ENCODE results near the gene CABP7. TPM values are rescaled to one million over a fixed set of nuclear protein-coding genes. Genes with fewer than 3 reads are reported as not detected.
A peak's percentile ranks its signal among the peaks of the same experiment; 100 is the strongest.

The CABP7 gene
- total RNA-seq (not detected), polyA plus RNA-seq (0.02 TPM)
- long read RNA-seq, donor 1, result 0 reads
- long read RNA-seq, donor 2, result 0 reads
- long read RNA-seq, donor 3, partial matches to known transcripts, result 0 of 2 reads
- long read RNA-seq, donor 3, other reads (novel, unspliced or antisense), result 2 of 2 reads
- long read RNA-seq, donor 4, result 0 reads

DNA sequence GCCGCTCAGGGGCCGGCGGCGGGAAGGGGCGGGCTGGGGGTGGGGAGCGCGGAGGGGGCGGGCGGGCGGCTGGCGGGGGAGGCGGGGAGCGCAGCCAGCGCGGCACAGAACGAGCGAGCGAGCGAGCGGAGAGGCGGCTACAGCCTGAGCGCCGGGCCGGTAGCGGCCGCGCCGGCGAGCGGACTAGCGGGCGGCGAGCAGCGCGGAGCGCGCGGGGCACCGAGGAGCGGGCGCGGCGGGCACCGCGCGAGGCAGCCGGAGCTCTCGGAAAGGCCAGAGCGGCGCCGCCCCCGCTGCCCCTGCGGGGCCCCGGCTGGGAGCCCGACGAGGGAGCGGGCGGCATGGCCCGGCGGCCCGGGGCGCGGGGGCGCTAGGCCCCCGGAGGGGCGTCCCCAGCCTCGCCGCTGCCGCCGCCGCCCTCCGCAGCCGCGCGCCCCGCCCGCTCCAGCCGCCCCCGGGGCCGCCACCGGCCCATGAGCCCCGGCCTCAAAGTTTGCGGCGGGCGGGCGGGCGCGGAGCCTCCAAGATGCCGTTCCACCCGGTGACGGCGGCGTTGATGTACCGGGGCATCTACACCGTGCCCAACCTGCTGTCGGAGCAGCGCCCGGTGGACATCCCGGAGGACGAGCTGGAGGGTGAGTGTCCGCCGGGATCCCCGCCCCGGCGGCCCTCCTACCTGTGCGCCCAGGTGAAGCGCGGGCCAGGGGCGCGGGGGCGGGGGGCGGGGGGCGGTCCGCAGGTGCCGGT, at the start of gene CABP7:
Gene CABP7 (plus strand): TSS at position 105 of the 747 bp plus-strand sequence. CDS start 422 bp downstream, at position 527.
- H3K27ac ChIP-seq (ENCODE audit: low read length), result no peak within 1 kb of the TSS
- H3K4me3 ChIP-seq (ENCODE audit: low read length), result peak within 1 kb of the TSS; percentile 36
- no peak for ATAC-seq
- H3K9me3 ChIP-seq (ENCODE audit: control insufficient read depth, low read length), result no peaks in the 10 kb centered on the region
- DNase-seq, result no peak
- WGBS, result 2% methylated on average over 114 of the region's 115 CpGs
- no peaks in the 10 kb centered on the region for H3K27me3 ChIP-seq (ENCODE audit: control insufficient read depth, insufficient read depth)
- H3K4me1 ChIP-seq (ENCODE audit: control insufficient read depth, insufficient read depth, low read length), result no peaks in the 10 kb centered on the region
- intact Hi-C loops (cut with DNase I), result no loop called here

DNA sequence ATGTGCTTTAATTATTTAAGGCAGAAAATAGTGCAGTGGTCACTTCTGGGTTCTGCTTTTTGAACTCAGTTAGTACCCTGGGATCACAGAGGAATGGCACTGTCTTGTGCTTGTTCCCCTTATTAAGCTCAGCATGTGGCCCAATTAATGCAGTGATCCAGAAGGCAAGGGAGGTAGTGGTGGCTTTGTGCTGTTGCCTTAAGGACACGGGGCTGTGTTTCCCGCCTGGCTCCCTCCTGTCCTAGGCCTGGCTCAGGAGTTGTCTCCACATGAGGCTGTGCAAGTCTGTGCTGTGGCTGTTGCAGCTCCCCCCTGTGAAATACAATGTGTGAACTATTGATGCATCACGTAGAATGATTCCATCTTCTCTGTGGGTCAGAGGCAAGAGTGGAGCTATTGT, 49.2 kb upstream of the CABP7 start:
- Histone ChIP-seq H3K4me3 (ENCODE audit: low read length) (no peak overlapping the region), H3K27ac (ENCODE audit: low read length) (no peak overlapping the region), H3K4me1 (ENCODE audit: control insufficient read depth, insufficient read depth, low read length) (no peaks in the 10 kb centered on the region), H3K9me3 (ENCODE audit: control insufficient read depth, low read length) (no peaks in the 10 kb centered on the region), H3K27me3 (ENCODE audit: control insufficient read depth, insufficient read depth) (no peaks in the 10 kb centered on the region)
- WGBS, result 84% methylated on average over 3 of the region's 3 CpGs
- intact Hi-C loops (cut with DNase I), result no loop called here
- ATAC-seq (no peak), DNase-seq (no peak)

DNA sequence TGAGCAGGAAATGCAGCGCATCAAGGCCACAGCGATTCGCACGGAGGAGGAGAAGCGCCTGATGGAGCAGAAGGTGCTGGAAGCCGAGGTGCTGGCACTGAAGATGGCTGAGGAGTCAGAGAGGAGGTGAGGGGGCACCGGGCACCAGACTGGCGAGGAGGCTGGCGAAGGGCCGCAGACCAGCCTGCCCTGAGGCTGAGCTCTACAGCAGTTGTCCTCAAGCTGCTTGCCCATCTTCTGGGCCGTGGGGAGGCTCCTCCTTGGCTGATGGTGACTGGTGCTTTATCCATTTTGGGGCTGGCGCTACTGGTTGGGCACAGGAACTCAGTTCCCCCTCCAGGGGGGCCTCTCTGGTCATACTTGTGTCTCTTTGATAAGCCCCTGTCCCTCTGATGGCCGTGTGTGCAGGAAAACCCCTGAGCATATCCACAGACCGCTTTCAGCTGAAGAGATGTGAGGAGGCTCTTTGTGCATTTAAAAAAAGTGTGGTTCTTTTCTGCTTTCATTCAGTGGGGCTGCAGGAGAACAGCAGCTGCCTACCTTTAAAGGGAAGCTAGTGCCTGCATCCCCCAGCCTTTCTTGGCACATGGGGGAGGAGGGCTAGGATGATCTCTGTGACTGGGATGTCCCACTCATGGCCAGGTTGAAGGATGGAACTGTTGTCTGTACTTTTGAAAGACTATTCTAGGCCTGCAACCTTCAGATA, 46.3 kb upstream of the CABP7 start:
- H3K4me1 ChIP-seq (ENCODE audit: control insufficient read depth, insufficient read depth, low read length), result no peaks in the 10 kb centered on the region
- H3K9me3 ChIP-seq (ENCODE audit: control insufficient read depth, low read length), result no peaks in the 10 kb centered on the region
- intact Hi-C loops (cut with DNase I), result no loop called here
- 91% methylated on average over 14 of the region's 14 CpGs for WGBS
- ATAC-seq (no peak), DNase-seq (no peak)
- no peak overlapping the region for H3K4me3 ChIP-seq (ENCODE audit: low read length)
- H3K27me3 ChIP-seq (ENCODE audit: control insufficient read depth, insufficient read depth), result no peaks in the 10 kb centered on the region
- no peak overlapping the region for H3K27ac ChIP-seq (ENCODE audit: low read length)

DNA sequence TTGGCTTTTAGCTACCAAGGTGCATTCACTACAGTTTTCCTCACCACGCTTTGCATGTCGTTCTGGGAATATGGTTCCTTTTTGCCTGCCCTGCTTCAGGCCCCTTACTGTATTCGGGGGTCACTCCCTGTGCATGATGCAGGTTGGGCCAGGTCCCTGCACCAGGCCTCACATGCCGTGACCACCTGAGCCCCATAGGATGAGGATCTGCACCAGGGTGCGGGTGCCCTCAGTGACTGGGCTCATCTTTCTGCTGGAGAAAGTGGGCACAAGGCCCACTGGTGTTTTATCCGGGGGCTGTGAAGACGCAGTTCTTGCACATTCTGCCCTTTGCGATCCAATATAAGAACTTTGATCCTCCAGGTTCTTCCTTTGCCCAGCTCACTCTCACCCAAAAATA, 45.7 kb upstream of the CABP7 start:
- intact Hi-C loops (cut with DNase I), result no loop called here
- Histone ChIP-seq H3K9me3 (ENCODE audit: control insufficient read depth, low read length) (no peaks in the 10 kb centered on the region), H3K4me1 (ENCODE audit: control insufficient read depth, insufficient read depth, low read length) (no peaks in the 10 kb centered on the region), H3K4me3 (ENCODE audit: low read length) (no peak overlapping the region), H3K27ac (ENCODE audit: low read length) (no peak overlapping the region), H3K27me3 (ENCODE audit: control insufficient read depth, insufficient read depth) (no peaks in the 10 kb centered on the region)
- ATAC-seq (no peak), DNase-seq (no peak)
- 89% methylated on average over 8 of the region's 8 CpGs for WGBS

DNA sequence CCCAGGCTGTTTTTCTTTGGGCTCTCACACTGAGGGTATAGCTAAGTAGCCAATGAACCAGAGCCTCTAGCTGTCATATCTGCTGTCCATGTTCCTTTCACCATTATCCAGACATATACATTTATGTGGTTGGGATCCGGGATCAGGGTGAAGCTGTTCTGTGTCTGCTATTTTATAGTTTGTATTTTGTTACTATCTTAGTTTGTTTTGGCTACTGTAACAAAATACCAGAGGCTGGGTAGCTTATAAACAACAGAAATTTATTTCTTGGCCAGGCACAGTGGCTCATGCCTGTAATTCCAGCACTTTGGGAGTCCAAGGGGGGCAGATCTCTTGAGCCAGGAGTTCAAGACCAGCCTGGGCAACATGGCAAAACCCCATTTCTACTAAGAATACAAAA, 40.5 kb upstream of the CABP7 start:
- Histone ChIP-seq H3K27me3 (ENCODE audit: control insufficient read depth, insufficient read depth) (no peaks in the 10 kb centered on the region), H3K4me3 (ENCODE audit: low read length) (no peak overlapping the region), H3K9me3 (ENCODE audit: control insufficient read depth, low read length) (no peaks in the 10 kb centered on the region), H3K4me1 (ENCODE audit: control insufficient read depth, insufficient read depth, low read length) (no peaks in the 10 kb centered on the region), H3K27ac (ENCODE audit: low read length) (no peak overlapping the region)
- DNase-seq (no peak), ATAC-seq (no peak)
- intact Hi-C loops (cut with DNase I), result no loop called here
- 81% methylated on average over 1 of the region's 1 CpG for WGBS

DNA sequence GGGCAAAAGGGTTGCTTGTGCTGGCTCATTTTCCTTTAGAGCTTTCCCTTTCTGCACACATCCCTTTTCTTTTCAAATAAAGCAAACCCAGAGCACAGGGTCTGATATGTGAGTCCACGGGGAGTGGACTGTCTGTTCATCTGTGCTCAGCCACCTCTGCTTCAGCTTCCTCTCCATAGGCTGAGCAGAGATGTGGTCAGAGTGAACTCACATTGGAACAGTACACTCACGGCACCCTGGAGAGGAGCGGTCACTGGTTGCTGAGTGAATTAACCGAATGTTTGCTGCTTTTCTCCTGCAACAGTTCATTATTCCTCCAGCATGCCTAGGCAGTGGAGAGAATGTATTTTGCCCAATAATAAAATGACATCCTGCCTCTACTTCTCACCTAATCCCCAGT, 36.3 kb upstream of the CABP7 start:
- H3K27me3 ChIP-seq (ENCODE audit: control insufficient read depth, insufficient read depth), result no peaks in the 10 kb centered on the region
- no peaks in the 10 kb centered on the region for H3K4me1 ChIP-seq (ENCODE audit: control insufficient read depth, insufficient read depth, low read length)
- DNase-seq (no peak), ATAC-seq (no peak)
- no peak overlapping the region for H3K27ac ChIP-seq (ENCODE audit: low read length)
- H3K4me3 ChIP-seq (ENCODE audit: low read length), result no peak overlapping the region
- H3K9me3 ChIP-seq (ENCODE audit: control insufficient read depth, low read length), result no peaks in the 10 kb centered on the region
- 90% methylated on average over 4 of the region's 4 CpGs for WGBS
- intact Hi-C loops (cut with DNase I), result no loop called here

DNA sequence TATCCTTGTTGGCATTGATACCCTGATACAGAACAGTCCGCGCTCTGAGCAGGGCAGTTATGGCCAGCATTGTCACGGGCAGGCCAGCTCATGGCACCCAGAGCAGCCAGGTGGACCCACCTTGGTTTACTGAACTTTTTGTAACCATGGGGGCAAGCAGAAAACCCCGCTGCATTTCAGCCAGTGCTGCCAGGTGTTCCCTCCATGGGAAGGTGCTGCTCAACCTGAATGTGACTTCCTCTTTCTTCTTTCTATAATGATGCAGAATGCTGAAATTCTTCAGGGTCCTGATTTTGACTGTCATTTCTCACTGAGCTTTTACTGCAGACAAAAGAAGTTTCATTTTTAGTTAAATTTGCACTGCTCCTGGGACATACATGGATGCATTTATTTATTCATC, 35.6 kb upstream of the CABP7 start:
- Histone ChIP-seq H3K9me3 (ENCODE audit: control insufficient read depth, low read length) (no peaks in the 10 kb centered on the region), H3K4me1 (ENCODE audit: control insufficient read depth, insufficient read depth, low read length) (no peaks in the 10 kb centered on the region), H3K4me3 (ENCODE audit: low read length) (no peak overlapping the region), H3K27ac (ENCODE audit: low read length) (no peak overlapping the region), H3K27me3 (ENCODE audit: control insufficient read depth, insufficient read depth) (no peaks in the 10 kb centered on the region)
- 94% methylated on average over 4 of the region's 4 CpGs for WGBS
- ATAC-seq, result no peak
- no peak for DNase-seq
- intact Hi-C loops (cut with DNase I), result no loop called here

DNA sequence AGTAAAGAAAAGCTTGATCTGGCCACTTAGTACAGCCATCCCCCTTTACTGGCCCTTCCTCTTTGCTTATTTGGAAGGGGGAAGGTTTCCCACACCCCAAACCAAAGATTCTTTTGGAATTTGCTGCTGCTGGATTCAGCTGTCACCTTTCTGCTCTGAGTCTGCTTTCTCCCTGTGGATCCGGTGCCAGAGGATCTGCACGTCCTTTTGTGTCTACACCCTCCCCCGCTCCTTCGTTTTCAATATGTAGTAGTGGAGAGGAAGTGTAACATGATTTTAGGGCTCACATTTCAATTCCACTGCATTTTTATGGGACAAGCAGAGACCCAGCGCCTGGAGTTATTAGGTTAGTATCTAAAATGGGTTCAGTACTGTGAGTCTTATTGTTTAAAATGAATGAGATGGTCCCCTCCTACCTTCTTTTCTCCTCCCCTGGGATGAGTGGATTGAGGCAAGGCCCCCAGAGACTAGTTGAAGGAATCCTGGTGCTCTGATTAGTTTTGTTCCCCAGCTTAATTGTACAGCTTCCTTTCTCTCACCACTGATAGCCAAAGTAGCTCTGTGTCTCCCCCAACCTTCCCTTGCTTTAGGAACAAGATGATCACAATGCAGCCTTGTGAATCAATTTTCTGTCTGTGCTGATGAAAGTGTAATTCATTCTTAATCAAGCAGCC, 30.5 kb upstream of the CABP7 start:
- intact Hi-C loops (cut with DNase I), result loop anchor here in 1 of 4 donors (5.0 kb wide), 1 partner anchor 318 kb away; no protein-coding TSS in a partner anchor
- WGBS, result 63% methylated on average over 5 of the region's 5 CpGs
- Histone ChIP-seq H3K27me3 (ENCODE audit: control insufficient read depth, insufficient read depth) (no peaks in the 10 kb centered on the region), H3K4me3 (ENCODE audit: low read length) (no peak overlapping the region), H3K9me3 (ENCODE audit: control insufficient read depth, low read length) (no peaks in the 10 kb centered on the region), H3K4me1 (ENCODE audit: control insufficient read depth, insufficient read depth, low read length) (no peaks in the 10 kb centered on the region), H3K27ac (ENCODE audit: low read length) (no peak overlapping the region)
- ATAC-seq, result no peak
- no peak for DNase-seq

DNA sequence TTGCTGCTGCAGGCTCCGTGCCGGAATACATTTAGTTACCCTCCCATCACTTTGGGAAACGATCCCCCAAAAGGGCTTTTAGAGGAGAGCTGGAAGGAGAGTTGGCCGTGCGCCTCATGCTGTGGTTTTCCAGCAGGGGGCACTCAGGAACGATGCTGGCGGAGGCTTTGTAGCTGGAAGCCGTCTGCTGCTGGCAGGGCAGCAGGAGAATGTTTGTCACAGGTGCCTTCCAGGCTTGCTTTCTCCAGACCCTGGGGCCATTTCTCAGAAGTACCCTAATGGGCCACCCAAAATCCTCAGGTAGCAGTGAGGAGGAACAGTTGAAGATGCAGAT, 30.0 kb upstream of the CABP7 start:
- intact Hi-C loops (cut with DNase I), result loop anchor here in 2 of 4 donors (5.0 to 10.0 kb wide), 2 partner anchors 317 to 395 kb away; partner anchors contain the start of gene HORMAD2 (in 1 of the 2)
- 25% methylated on average over 8 of the region's 8 CpGs for WGBS
- Histone ChIP-seq H3K4me3 (ENCODE audit: low read length) (no peak overlapping the region), H3K27me3 (ENCODE audit: control insufficient read depth, insufficient read depth) (no peaks in the 10 kb centered on the region), H3K9me3 (ENCODE audit: control insufficient read depth, low read length) (no peaks in the 10 kb centered on the region), H3K4me1 (ENCODE audit: control insufficient read depth, insufficient read depth, low read length) (no peaks in the 10 kb centered on the region), H3K27ac (ENCODE audit: low read length) (no peak overlapping the region)
- DNase-seq, result peak; percentile 64 to 78 (median 78)
- ATAC-seq, result peak; percentile 29 to 54

DNA sequence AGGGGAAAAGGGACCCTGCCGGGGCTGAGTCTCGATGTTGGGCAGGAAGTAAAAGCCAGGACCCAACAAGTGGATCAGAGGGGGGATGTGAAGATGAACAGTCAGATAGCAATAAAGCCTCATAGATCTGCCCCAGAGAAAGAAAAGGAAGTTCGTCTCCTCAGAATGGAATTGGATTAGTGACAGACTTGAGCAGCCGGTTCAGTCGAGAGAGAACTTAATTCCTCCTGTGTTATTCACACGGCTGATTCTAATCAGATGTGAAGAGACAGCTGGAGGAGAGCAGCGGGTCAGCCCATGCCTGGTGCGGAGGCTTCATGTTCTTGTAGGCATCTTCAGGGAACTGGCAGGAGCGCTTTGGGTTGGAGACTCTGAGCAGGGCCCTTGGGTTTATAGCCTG, 29.3 kb upstream of the CABP7 start:
- no peak for DNase-seq
- Histone ChIP-seq H3K27me3 (ENCODE audit: control insufficient read depth, insufficient read depth) (no peaks in the 10 kb centered on the region), H3K4me1 (ENCODE audit: control insufficient read depth, insufficient read depth, low read length) (no peaks in the 10 kb centered on the region), H3K9me3 (ENCODE audit: control insufficient read depth, low read length) (no peaks in the 10 kb centered on the region), H3K4me3 (ENCODE audit: low read length) (no peak overlapping the region), H3K27ac (ENCODE audit: low read length) (no peak overlapping the region)
- no peak for ATAC-seq
- 76% methylated on average over 9 of the region's 9 CpGs for WGBS
- intact Hi-C loops (cut with DNase I), result loop anchor here in 1 of 4 donors (10.0 kb wide), 1 partner anchor 394 kb away; the partner anchor contains the start of gene HORMAD2

All from right cardiac atrium (tissue), 5 donors.